Mammary epithelial cell (primary cell): ENCODE results near the gene EPB41L5.

Experiments used
- CTCF ChIP-seq, 2 donors: IDR thresholded peaks in 1 of 2; conservative IDR thresholded peaks in 1 of 2; 2 replicates each; pipeline ENCODE4 v1.5.1; 2011 to 2012; ENCODE audit warnings: inconsistent platforms in 2 of 2, low read length in 2 of 2, mild to moderate bottlenecking in 2 of 2, control low read depth in 1 of 2, low read depth in 1 of 2; ENCODE audit not compliant: insufficient read depth in 1 of 2; ENCODE audit errors: extremely low read depth in 1 of 2
- EZH2 ChIP-seq: IDR thresholded peaks from 2 replicates; pipeline ENCODE4 v1.6.1; 2012; ENCODE audit warnings: low read length, inconsistent platforms, borderline replicate concordance

- TF ChIP-seq CTCF (conservative IDR thresholded peaks at IDR 0.05 in 1 of 2, IDR thresholded peaks at IDR 0.05 in 1 of 2; ENCODE audit: extremely low read depth in 1 of 2, insufficient read depth in 1 of 2, low read depth in 1 of 2, low read length in 2 of 2) (no peak), EZH2 (no peak)
Observed at GRCh38 chr2:119996148-119996547, 16.7 kb upstream of the EPB41L5 start.
